ENCODE results near the gene MYO5C.

The MYO5C gene

DNA sequence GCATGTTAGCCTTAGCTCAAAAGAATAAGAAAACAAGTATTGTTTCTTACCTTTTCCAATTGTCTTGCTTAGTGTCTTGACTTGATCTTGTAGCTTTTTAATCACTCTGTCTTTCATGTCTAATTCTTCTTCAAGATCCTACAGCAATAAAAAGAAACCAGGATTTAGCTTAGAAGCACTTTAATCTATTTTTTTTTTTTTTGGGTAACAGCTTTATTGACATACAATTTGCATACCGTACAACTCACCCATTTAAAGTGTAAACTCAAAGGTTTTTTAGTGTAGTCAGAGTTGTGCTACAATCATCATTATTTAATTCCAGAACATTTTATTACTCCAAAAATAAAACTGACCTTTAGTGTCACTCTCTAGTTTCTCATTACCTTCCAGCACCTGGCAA is 81.1 kb downstream of the MYO5C start:
- no peaks in the 10 kb centered on the region for H3K4me1 ChIP-seq (ENCODE audit: insufficient read depth, poor library complexity, severe bottlenecking)
- ATAC-seq (ENCODE audit: low read depth), result no peak
- no peaks in the 10 kb centered on the region for H3K9me3 ChIP-seq (ENCODE audit: severe bottlenecking)
- H3K27me3 ChIP-seq (ENCODE audit: insufficient read depth, poor library complexity, severe bottlenecking), result no peaks in the 10 kb centered on the region
- H3K36me3 ChIP-seq (ENCODE audit: low read depth), result peaks cover 94% of the 10 kb centered on the region
- TF ChIP-seq, protein P1, sequence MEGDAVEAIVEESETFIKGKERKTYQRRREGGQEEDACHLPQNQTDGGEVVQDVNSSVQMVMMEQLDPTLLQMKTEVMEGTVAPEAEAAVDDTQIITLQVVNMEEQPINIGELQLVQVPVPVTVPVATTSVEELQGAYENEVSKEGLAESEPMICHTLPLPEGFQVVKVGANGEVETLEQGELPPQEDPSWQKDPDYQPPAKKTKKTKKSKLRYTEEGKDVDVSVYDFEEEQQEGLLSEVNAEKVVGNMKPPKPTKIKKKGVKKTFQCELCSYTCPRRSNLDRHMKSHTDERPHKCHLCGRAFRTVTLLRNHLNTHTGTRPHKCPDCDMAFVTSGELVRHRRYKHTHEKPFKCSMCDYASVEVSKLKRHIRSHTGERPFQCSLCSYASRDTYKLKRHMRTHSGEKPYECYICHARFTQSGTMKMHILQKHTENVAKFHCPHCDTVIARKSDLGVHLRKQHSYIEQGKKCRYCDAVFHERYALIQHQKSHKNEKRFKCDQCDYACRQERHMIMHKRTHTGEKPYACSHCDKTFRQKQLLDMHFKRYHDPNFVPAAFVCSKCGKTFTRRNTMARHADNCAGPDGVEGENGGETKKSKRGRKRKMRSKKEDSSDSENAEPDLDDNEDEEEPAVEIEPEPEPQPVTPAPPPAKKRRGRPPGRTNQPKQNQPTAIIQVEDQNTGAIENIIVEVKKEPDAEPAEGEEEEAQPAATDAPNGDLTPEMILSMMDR (IDR thresholded peaks at IDR 0.05; ENCODE audit: poor library complexity, severe bottlenecking), result no peak
- no peak overlapping the region for H3K27ac ChIP-seq (ENCODE audit: poor library complexity, severe bottlenecking)
- no peak overlapping the region for H3K4me3 ChIP-seq (ENCODE audit: severe bottlenecking)
- DNase-seq (ENCODE audit: low spot score), result no peak

DNA sequence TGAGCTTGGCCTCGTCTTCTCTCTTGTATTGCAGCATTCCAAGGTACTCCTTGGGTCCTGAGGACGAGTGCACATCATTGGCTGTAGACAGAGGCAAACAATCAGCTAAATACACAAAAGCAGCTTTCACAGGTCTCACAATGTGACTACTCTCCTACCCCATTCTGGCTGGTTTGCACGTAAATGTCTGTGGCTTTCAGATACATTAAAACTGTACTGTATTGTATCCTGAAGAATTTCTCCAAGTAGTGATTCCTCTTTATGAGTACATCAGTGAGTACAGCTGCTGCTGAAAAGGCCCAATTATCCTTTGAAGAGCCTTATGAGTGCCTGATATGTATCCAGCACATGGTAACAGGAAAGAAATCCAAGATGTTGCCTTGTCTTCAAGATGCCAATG is 82.4 kb downstream of the MYO5C start:
- Histone ChIP-seq H3K36me3 (ENCODE audit: low read depth) (peaks cover 88% of the 10 kb centered on the region), H3K27me3 (ENCODE audit: insufficient read depth, poor library complexity, severe bottlenecking) (no peaks in the 10 kb centered on the region), H3K4me3 (ENCODE audit: severe bottlenecking) (no peak overlapping the region), H3K27ac (ENCODE audit: poor library complexity, severe bottlenecking) (no peak overlapping the region), H3K4me1 (ENCODE audit: insufficient read depth, poor library complexity, severe bottlenecking) (no peaks in the 10 kb centered on the region), H3K9me3 (ENCODE audit: severe bottlenecking) (no peaks in the 10 kb centered on the region)
- DNase-seq (ENCODE audit: low spot score) (no peak), ATAC-seq (ENCODE audit: low read depth) (no peak)
- TF ChIP-seq, protein P1 (IDR thresholded peaks at IDR 0.05; ENCODE audit: poor library complexity, severe bottlenecking), result no peak

DNA sequence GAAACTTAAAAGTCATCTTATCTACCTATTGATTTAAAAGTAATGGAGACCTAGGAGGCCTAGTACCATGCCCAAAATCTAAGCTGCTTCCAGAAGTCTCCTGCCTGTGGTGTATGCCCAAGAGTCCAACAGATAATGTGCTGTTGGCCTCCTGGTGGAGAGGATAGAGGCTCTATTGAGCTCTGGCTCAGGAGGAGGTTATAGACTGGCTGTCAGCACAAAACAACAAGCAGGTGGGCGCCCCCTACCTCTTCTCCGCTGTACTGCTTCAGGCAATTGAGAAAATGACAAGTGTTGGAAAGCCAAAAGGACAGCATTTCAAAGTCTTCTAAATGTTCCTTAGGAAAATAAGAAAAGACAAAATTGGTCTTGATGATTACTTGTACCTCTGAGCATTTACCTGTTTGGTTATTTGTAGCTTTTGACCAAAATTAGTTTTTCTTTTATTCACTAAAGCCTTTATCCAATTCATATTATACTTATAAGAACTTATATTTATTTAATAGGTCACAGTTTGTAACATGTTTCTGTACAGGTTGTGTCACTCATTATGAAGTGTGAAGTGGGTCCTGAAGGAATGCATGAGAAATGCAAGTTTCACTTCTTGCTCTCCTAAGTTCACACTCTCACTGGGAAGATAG is 87.2 kb downstream of the MYO5C start:
- peaks cover 75% of the 10 kb centered on the region for H3K36me3 ChIP-seq (ENCODE audit: low read depth)
- TF ChIP-seq, protein P1 (IDR thresholded peaks at IDR 0.05; ENCODE audit: poor library complexity, severe bottlenecking), result peak; percentile 96
- H3K27ac ChIP-seq (ENCODE audit: poor library complexity, severe bottlenecking), result no peak overlapping the region
- H3K9me3 ChIP-seq (ENCODE audit: severe bottlenecking), result no peaks in the 10 kb centered on the region
- H3K27me3 ChIP-seq (ENCODE audit: insufficient read depth, poor library complexity, severe bottlenecking), result no peaks in the 10 kb centered on the region
- DNase-seq (ENCODE audit: low spot score) (no peak), ATAC-seq (ENCODE audit: low read depth) (peak; percentile 79)
- H3K4me3 ChIP-seq (ENCODE audit: severe bottlenecking), result no peak overlapping the region
- H3K4me1 ChIP-seq (ENCODE audit: insufficient read depth, poor library complexity, severe bottlenecking), result no peaks in the 10 kb centered on the region

DNA sequence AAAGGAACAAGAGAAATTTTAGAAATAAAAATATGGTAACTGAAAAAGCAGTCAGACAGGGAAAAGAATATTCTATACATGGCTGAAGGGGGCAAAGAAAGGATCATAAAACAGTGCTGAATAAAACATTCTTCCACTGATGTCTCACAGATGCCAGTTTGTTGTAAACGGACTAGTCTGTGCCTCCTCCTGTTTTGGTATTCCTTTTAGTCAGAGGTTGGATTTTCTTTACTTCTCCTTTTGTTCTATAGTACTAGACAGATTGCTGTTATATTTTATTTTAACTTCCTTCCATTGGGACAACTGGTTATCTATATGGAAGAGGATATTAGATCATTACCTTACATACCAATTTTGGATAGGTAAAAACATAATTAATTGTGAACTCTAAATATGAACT is 88.4 kb downstream of the MYO5C start:
- ATAC-seq (ENCODE audit: low read depth) (no peak), DNase-seq (ENCODE audit: low spot score) (no peak)
- Histone ChIP-seq H3K9me3 (ENCODE audit: severe bottlenecking) (no peaks in the 10 kb centered on the region), H3K27me3 (ENCODE audit: insufficient read depth, poor library complexity, severe bottlenecking) (no peaks in the 10 kb centered on the region), H3K36me3 (ENCODE audit: low read depth) (peaks cover 67% of the 10 kb centered on the region), H3K27ac (ENCODE audit: poor library complexity, severe bottlenecking) (no peak overlapping the region), H3K4me1 (ENCODE audit: insufficient read depth, poor library complexity, severe bottlenecking) (no peaks in the 10 kb centered on the region), H3K4me3 (ENCODE audit: severe bottlenecking) (no peak overlapping the region)
- TF ChIP-seq, protein P1 (IDR thresholded peaks at IDR 0.05; ENCODE audit: poor library complexity, severe bottlenecking), result no peak

DNA sequence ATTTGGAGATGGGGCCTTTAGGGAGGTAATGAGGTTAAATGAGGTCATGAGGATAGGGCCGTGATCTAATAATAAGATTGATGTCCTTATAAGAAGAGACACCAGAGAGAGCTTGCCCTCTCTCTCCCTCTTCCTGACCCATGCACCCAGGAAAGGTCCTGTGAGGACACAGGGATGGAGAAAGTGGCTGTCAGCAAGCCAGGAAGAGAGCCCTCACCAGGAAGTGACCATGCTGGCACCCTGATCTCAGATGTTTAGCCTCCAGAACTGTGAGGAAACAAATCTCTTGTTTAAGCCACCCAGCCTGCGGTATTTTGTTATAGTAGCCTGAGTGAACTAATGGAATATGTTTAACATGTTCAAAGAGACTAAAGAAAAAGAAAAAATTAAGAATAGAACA is 89.2 kb downstream of the MYO5C start:
- Histone ChIP-seq H3K4me1 (ENCODE audit: insufficient read depth, poor library complexity, severe bottlenecking) (no peaks in the 10 kb centered on the region), H3K9me3 (ENCODE audit: severe bottlenecking) (no peaks in the 10 kb centered on the region), H3K27me3 (ENCODE audit: insufficient read depth, poor library complexity, severe bottlenecking) (no peaks in the 10 kb centered on the region), H3K36me3 (ENCODE audit: low read depth) (peaks cover 60% of the 10 kb centered on the region), H3K4me3 (ENCODE audit: severe bottlenecking) (no peak overlapping the region), H3K27ac (ENCODE audit: poor library complexity, severe bottlenecking) (no peak overlapping the region)
- TF ChIP-seq, protein P1 (IDR thresholded peaks at IDR 0.05; ENCODE audit: poor library complexity, severe bottlenecking), result no peak
- DNase-seq (ENCODE audit: low spot score) (no peak), ATAC-seq (ENCODE audit: low read depth) (no peak)

Measured in RWPE2 (cell line).